Measurements from ENCODE around the gene DUSP6.

DNA sequence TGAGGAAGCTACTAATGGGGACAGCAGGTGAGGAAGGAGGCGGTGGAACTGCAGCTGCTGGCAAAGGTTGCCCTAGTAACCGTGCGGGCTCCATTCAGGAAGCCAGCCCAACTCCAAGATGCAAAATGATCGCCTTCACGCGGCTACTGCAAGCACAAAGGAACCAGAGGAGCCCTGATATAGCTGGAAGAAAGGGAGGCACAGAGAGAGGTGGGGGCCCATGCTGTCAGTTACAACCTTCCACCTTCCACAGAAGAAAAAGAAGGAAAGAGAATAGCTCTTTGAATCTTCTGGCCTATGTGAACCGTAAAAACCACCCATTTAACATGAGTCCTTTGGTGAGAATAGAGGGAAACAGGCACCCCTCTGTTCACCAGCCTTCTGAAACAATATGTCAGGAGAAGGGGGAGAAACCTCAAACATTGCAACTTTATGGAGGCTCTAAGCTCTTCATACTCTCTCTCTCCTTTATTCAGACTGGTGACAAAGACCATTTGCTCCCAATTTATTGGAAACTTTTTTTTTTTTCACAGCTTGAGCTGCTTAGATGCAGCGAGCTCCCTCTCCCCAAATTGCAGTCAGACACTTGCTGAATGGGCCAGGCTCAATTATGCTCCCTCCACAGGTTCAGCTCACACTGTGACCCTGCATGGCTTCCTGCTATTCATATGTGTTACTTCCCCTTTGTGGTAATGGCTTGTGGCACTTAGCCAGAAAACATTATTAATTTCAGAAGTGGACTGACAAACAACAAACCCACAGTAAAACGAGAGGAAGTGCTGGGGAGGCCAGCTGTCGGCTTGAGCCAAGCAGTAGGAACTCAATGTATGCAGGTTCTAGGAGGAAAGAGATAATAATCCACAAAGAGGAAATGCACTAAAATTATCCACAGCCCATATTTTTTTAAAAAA lies 6.2 kb downstream of the DUSP6 start:
- TF ChIP-seq, protein P1, sequence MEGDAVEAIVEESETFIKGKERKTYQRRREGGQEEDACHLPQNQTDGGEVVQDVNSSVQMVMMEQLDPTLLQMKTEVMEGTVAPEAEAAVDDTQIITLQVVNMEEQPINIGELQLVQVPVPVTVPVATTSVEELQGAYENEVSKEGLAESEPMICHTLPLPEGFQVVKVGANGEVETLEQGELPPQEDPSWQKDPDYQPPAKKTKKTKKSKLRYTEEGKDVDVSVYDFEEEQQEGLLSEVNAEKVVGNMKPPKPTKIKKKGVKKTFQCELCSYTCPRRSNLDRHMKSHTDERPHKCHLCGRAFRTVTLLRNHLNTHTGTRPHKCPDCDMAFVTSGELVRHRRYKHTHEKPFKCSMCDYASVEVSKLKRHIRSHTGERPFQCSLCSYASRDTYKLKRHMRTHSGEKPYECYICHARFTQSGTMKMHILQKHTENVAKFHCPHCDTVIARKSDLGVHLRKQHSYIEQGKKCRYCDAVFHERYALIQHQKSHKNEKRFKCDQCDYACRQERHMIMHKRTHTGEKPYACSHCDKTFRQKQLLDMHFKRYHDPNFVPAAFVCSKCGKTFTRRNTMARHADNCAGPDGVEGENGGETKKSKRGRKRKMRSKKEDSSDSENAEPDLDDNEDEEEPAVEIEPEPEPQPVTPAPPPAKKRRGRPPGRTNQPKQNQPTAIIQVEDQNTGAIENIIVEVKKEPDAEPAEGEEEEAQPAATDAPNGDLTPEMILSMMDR (IDR thresholded peaks at IDR 0.05), result no peak
- TF ChIP-seq POLR2A (IDR thresholded peaks at IDR 0.05), result peak in 1 of 2 donors; percentile 7
